Subcutaneous abdominal adipose tissue (tissue), 5 donors: ENCODE measurements around the gene ANO1.

Source experiments
- H3K27ac ChIP-seq: one replicate; pipeline ENCODE4 v1.7.0; 2013; ENCODE audit warnings: low read depth, mild to moderate bottlenecking, inconsistent platforms, low read length, moderate library complexity
- H3K27me3 ChIP-seq, 5 donors: one replicate each; pipeline ENCODE4 v1.7.0; 2013; ENCODE audit warnings: low read length in 5 of 5, inconsistent platforms in 1 of 5; ENCODE audit not compliant: control insufficient read depth in 5 of 5, insufficient read depth in 4 of 5
- H3K36me3 ChIP-seq, 5 donors: one replicate each; pipeline ENCODE4 v1.7.0; 2013; ENCODE audit warnings: low read length in 5 of 5; ENCODE audit not compliant: control insufficient read depth in 5 of 5, insufficient read depth in 5 of 5
- H3K4me1 ChIP-seq, 5 donors: one replicate each; pipeline ENCODE4 v1.7.0; 2013; ENCODE audit warnings: low read length in 5 of 5, mild to moderate bottlenecking in 3 of 5, moderate library complexity in 1 of 5; ENCODE audit not compliant: control insufficient read depth in 5 of 5, insufficient read depth in 5 of 5
- H3K4me3 ChIP-seq, 5 donors: one replicate each; pipeline ENCODE4 v1.7.0; 2013; ENCODE audit warnings: low read length in 5 of 5, low read depth in 1 of 5
- H3K9ac ChIP-seq, 5 donors: one replicate each; pipeline ENCODE4 v1.7.0; 2013; ENCODE audit warnings: low read length in 5 of 5, mild to moderate bottlenecking in 4 of 5, moderate library complexity in 3 of 5
- H3K9me3 ChIP-seq, 5 donors: one replicate each; pipeline ENCODE4 v1.7.0; 2013; ENCODE audit warnings: low read length in 5 of 5; ENCODE audit not compliant: control insufficient read depth in 5 of 5
- donor health status: healthy.
- donor health status: healthy.
- donor health status: healthy.
- donor health status: healthy.
- donor health status: healthy.

ANO1 gene

DNA sequence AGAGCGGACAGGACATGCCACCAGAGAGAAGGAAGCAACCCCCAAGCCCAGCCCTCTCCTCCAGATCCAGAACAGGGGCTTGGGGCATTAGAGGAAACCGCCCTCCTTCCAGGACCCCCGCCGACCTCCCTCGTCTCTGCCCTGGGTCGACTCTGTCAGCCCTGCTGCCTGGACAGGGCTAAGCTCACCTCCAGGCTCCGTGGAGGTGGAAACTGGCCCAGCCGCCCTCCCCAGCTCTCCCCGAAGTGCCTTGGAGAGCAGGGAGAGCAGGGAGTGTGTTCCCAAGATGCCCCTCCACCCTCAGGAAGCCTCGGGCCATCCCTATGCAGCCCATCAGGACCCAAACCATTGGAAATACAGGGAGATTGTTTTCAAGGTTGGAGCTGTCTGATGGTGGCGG lies 26.8 kb downstream of the ANO1 start:
- no peak overlapping the region for H3K9ac ChIP-seq
- no peak overlapping the region for H3K27ac ChIP-seq
- H3K27me3 ChIP-seq: peaks cover 11 to 18% (median 12%) of the 10 kb centered on the region in 5 donors
- no peaks in the 10 kb centered on the region for H3K9me3 ChIP-seq
- H3K36me3 ChIP-seq: no peaks in the 10 kb centered on the region
- no peaks in the 10 kb centered on the region for H3K4me1 ChIP-seq
- no peak overlapping the region for H3K4me3 ChIP-seq

DNA sequence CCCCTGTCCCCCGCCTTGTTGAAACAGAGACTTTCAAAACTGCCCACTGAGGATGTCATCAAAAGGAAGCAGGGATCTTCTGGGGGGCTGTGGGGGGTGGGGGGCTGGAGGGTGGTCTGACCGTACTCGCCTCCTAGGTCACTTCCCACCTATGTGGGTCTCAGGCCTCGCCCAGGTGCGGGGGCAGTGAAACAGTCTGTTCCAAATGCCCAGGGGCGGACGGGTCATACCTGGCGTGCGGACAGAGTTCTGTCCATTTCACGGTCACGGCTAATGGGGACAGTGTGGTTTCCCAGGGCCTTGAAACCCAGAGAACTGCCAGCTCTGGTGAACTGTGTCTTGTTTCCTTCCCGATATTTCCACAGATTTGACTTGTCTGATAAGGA lies 27.2 kb downstream of the ANO1 start:
- no peak overlapping the region for H3K27ac ChIP-seq
- no peak overlapping the region for H3K9ac ChIP-seq
- H3K27me3 ChIP-seq: peaks cover 11 to 18% (median 12%) of the 10 kb centered on the region in 5 donors
- H3K36me3 ChIP-seq: no peaks in the 10 kb centered on the region
- H3K4me3 ChIP-seq: no peak overlapping the region
- H3K9me3 ChIP-seq: no peaks in the 10 kb centered on the region
- H3K4me1 ChIP-seq: no peaks in the 10 kb centered on the region

DNA sequence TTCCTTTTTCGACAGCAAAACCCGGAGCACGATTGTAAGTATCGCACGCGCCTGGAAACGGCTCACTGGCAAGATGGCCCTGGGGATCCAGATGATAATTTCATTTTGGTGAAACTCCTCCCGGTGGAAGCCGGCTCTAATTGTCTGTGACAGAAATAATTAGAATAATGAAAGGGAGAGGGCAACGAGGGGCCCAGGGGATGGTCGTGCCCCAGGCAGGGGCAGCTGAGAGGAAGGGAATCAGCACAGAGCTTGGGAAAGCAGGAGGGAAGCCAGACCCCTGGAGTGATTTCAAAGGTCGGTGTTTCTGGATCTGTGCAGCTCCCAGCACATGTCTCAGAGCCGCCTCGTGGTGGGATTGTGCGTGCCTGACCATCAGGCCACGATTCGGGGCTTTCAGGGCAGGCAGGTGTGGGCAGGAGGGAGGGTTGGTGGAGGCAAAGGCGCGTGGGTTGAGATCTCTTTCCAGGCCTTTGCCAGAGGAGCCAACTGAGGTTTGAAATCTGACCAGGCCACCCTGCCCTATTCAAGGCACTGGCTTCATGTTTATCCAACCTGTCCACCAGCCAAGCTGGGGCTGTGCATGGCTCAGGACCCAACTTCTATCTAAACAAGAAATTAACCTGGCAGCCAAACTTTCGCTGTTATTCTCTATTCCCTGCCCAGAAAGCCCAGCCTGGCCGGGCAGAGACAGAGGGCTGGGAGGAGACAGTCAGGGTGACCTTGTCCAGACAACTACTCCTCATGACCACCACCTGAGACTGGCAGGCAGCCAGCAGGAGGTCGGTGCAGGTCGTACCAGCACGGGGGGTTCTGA lies 27.8 kb downstream of the ANO1 start:
- Histone ChIP-seq H3K27me3 (peaks cover 9 to 18% (median 12%) of the 10 kb centered on the region in 5 donors), H3K27ac (no peak overlapping the region)

DNA sequence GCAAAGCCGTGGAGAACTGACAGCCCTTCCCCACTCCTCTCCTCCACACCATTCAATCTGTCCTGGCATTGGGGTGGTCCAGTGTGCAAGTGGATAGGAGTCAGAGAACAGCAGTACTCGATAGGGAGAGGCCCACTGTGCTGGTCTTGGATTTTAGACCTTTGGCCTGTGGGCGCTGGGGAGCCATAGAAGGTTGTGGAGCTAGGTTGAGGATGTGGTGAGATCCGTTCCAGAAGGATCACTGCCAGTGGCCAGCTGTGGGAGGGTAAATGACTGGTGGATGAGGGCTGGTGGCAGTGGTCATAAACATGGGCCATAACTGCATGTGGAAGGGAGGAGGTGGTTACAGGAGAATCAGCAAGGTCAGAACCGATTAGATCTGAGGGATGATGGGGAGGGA lies 28.6 kb downstream of the ANO1 start:
- Histone ChIP-seq H3K36me3 (no peaks in the 10 kb centered on the region), H3K4me3 (no peak overlapping the region), H3K4me1 (peaks cover 0 to 11% (median 4%) of the 10 kb centered on the region in 5 donors), H3K9me3 (no peaks in the 10 kb centered on the region), H3K27ac (no peak overlapping the region), H3K27me3 (peaks cover 9 to 18% (median 12%) of the 10 kb centered on the region in 5 donors), H3K9ac (no peak overlapping the region)

More for the DNA sequence above, 27.8 kb downstream of the ANO1 start:
- H3K9me3 ChIP-seq: no peaks in the 10 kb centered on the region
- no peaks in the 10 kb centered on the region for H3K36me3 ChIP-seq
- peaks cover 0 to 3% (median 0%) of the 10 kb centered on the region in 5 donors for H3K4me1 ChIP-seq
- H3K9ac ChIP-seq: no peak overlapping the region
- H3K4me3 ChIP-seq: no peak overlapping the region

DNA sequence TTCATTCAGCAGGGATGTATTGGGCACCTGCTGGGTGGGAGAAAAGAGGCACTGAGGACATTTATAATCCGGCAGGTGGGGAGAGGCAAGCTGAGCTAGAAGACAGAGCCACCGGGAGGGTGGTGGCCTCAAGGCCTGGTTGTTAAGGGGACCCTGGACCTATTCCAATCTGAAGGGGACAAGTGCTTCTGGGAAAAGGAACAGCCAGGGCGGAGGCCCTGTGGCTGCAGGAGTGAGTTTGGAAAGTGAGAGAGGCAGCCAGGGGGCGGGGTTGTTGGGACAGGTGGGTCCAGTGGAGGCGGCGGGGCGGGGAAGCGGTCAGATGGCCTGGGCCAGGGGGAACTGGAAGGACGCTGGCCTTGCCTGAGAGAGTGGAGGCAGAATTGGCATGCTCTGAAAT lies 29.1 kb downstream of the ANO1 start:
- H3K4me1 ChIP-seq: peaks cover 0 to 14% (median 5%) of the 10 kb centered on the region in 5 donors
- no peaks in the 10 kb centered on the region for H3K36me3 ChIP-seq
- no peaks in the 10 kb centered on the region for H3K9me3 ChIP-seq
- H3K27me3 ChIP-seq: peaks cover 9 to 18% (median 12%) of the 10 kb centered on the region in 5 donors
- no peak overlapping the region for H3K27ac ChIP-seq
- no peak overlapping the region for H3K9ac ChIP-seq
- H3K4me3 ChIP-seq: no peak overlapping the region

DNA sequence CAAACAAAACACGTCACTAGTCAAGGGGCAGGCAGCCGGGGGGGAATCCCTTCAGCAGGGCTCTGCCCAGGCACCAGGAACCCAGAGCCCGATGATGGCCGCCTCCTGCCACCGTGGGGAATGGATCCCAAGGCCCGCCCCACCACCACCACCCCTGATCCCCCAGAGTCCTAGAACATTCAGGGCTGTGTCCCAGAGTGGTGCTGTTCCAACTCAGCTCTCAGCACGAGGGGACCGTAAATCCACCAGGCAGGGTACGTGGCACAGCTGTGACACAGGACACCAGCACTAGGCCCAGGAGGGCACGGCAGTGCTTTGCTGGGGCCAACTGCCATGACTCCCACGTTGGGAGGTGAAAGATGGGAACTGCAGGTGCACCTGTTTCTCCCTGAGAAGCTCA lies 29.6 kb downstream of the ANO1 start:
- peaks cover 0 to 17% (median 5%) of the 10 kb centered on the region in 5 donors for H3K4me1 ChIP-seq
- H3K9me3 ChIP-seq: no peaks in the 10 kb centered on the region
- no peaks in the 10 kb centered on the region for H3K36me3 ChIP-seq
- H3K27me3 ChIP-seq: peaks cover 6 to 18% (median 12%) of the 10 kb centered on the region in 5 donors
- H3K9ac ChIP-seq: no peak overlapping the region
- no peak overlapping the region for H3K27ac ChIP-seq
- no peak overlapping the region for H3K4me3 ChIP-seq

DNA sequence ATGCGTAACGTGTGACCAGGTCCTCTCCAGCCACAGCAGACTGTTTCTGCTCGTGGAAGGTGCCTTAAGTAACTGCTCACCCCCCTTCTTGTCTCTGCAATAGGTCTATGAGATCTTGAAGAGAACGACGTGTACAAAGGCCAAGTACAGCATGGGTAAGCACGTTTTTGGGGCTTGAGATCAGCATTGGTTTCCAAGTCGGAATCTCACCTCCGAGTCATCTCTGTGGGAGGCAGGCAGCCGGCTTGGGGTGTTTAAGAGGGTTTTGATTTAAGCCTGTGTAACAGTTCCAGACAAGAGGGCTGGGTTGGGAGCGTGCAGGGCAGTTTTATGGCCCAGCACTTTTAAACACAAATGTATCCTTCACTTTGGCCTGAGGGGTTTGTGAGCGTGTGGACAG lies 30.1 kb downstream of the ANO1 start:
- Histone ChIP-seq H3K4me3 (no peak overlapping the region), H3K4me1 (peaks cover 0 to 20% (median 5%) of the 10 kb centered on the region in 5 donors), H3K27ac (no peak overlapping the region), H3K9ac (no peak overlapping the region), H3K36me3 (no peaks in the 10 kb centered on the region), H3K9me3 (no peaks in the 10 kb centered on the region), H3K27me3 (peaks cover 6 to 18% (median 12%) of the 10 kb centered on the region in 5 donors)

DNA sequence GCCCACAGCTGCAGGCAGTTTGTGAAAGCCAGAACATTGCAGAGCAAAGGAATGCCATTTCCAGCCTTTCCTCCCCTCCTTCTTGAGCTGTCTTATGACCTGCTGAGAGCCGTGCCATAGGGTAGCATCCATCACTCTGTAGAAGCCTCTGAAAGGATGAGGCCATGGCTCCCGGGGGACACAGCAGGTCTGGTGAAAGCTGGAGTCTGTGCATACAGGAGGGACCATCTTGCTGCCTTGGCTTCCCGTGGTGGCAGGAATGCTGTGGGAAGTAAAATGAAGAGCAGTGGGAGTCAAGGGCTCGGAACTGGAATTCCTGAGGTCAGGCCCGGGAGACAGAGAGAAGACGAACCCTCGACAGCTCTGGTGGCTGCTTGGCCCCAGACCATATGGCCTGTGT lies 30.9 kb downstream of the ANO1 start:
- Histone ChIP-seq H3K9ac (no peak overlapping the region), H3K27ac (no peak overlapping the region), H3K9me3 (no peaks in the 10 kb centered on the region), H3K27me3 (peaks cover 5 to 21% (median 15%) of the 10 kb centered on the region in 5 donors), H3K4me1 (peaks cover 0 to 26% (median 5%) of the 10 kb centered on the region in 5 donors), H3K36me3 (no peaks in the 10 kb centered on the region), H3K4me3 (no peak overlapping the region)

DNA sequence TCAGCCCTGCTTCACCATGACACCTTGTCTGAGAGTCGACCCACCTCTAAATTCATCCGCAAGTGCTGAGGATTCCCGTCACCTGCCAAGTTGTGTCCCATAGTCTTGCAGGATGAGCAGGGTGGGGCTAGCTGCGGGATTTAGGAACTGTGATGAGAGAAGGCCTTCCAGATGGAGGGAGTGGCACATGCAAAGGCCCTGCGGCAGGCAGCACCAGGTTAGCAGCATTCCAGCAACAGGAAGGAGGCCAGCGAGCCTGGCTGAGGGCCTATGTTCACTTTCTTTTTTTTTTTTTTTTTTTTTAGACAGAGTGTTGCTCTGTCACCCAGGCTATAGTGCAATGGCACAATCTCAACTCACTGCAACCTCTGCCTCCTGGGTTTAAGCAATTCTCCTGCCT lies 31.8 kb downstream of the ANO1 start:
- Histone ChIP-seq H3K27me3 (peaks cover 6 to 21% (median 12%) of the 10 kb centered on the region in 5 donors), H3K36me3 (no peaks in the 10 kb centered on the region), H3K4me1 (peaks cover 0 to 26% (median 5%) of the 10 kb centered on the region in 5 donors), H3K9ac (no peak overlapping the region), H3K4me3 (no peak overlapping the region), H3K27ac (no peak overlapping the region), H3K9me3 (no peaks in the 10 kb centered on the region)

DNA sequence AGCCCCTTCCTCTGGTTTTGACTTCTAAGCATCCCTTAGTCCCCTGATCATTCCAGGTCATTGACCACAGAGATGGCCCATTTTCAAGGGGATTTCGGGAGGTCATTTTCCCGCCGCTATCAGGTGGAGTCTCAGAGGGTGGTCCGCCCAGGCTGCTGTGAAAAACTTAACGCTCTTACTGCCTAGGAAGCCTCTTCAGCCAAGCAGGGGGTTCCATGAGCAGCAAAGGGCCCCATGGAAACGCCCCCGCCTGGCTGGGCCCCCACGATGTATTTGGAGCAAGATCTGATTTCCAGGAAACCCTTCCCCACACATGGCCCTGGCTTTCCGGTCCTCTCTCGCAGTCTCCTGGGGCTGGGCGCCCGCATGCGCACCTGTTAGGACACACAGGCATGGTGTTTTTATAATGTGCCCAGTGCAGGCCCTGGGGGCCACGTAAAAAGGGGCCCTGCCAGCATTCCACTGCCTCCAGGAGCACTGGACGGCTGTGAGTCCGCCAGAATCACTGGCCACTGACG lies 32.5 kb downstream of the ANO1 start:
- H3K4me3 ChIP-seq: no peak overlapping the region
- peak overlapping the region; percentile 23 for H3K27ac ChIP-seq
- H3K4me1 ChIP-seq: peaks cover 0 to 26% (median 5%) of the 10 kb centered on the region in 5 donors
- H3K27me3 ChIP-seq: peaks cover 6 to 21% (median 12%) of the 10 kb centered on the region in 5 donors
- no peaks in the 10 kb centered on the region for H3K9me3 ChIP-seq
- H3K9ac ChIP-seq: no peak overlapping the region
- no peaks in the 10 kb centered on the region for H3K36me3 ChIP-seq
